GM18526 (cell line): ENCODE results near the gene C2CD4B.

Experiments used
- POLR2A ChIP-seq: IDR thresholded peaks from 3 replicates; pipeline ENCODE4 v1.6.1; 2011; ENCODE audit not compliant: insufficient read length; ENCODE audit errors: extremely low read depth

Gene C2CD4B, protein sequence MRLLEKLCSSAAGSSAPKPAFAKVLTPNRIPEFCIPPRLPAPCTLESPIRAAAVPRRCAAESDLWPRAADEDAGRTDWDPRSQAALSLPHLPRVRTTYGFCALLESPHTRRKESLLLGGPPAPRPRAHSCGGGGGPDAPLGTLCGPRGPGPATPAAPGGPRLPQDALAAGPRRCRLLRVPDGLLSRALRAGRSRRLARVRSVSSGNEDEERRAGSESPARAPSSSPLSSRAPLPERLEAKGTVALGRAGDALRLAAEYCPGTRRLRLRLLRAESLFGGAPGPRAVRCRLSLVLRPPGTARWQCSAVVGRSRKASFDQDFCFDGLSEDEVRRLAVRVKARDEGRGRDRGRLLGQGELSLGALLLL

DNA sequence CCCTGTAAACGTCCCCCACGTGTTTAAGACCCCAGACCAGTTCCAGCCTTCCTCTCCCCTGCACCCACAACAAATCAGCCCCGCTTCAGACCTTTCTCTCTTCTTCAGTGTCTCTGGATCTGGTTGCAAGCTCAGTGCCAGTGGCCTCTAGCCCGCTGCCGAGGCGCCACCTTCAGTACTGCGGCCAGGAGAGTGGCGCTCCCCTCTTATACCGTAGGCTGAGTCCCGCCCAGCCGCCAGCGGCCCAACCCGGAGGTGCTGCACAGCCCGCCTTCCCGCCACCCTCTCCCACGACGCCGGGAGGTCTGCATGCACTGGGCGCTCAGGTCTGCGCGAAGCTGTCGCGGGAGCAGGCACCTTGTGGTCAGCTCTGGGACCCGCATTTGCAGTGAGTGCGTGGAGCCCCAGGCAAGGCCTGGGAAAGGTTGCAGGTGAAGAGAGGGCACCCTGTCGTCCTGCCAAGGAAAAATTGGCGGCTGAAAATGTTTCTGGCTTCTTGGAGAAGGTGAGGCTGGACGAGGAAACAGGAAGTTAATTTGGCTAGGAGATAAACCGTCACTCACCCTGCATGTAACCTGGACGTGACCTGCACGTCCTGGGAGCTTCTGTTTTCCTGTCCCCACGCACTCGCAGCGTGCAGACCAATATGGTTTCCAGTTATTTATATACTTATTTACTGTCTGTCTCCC lies at the start of gene C2CD4B:
Gene C2CD4B (minus strand): TSS at position 182 of the 689 bp plus-strand sequence. CDS start 301 bp downstream, outside the sequence.
- TF ChIP-seq POLR2A: no peak

DNA sequence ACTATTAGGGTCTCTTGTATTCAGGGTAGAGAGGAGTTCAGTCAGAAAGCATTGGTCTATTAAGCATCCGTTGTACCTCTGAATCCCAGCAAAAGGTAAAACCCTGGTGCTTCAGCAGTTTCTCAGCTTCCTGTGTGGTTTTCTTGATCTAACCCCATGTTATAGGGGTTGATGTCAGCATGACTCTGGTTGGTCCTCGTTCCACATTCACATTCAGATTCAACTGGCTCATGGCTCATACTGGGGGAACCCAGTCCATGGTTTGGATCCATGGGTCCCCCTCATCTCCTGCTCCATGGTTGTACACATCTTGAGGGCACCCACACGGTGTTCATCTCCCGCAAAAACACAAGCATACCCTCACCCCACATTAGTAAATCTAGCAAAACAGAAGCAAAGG lies 47.7 kb upstream of the C2CD4B start:
- no peak for TF ChIP-seq POLR2A

DNA sequence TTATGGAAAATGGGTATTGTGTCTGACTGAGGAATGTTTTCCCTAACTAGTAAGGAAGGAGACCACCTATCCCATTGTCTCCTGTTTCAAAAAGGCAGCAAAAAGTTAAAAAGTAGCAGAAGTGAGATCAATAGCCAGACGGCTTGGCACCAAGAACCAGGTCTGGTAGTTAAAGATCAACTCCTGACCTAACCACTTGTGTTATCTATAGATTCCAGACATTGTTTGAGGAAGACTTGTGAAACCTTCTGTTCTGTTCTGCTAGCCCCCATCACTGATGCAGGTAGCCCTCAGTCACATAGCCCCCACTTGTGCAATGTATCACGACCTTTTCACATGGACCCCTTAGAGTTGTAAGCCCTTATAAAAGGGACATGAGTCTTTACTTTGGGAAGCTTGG lies 46.3 kb upstream of the C2CD4B start:
- no peak for TF ChIP-seq POLR2A

DNA sequence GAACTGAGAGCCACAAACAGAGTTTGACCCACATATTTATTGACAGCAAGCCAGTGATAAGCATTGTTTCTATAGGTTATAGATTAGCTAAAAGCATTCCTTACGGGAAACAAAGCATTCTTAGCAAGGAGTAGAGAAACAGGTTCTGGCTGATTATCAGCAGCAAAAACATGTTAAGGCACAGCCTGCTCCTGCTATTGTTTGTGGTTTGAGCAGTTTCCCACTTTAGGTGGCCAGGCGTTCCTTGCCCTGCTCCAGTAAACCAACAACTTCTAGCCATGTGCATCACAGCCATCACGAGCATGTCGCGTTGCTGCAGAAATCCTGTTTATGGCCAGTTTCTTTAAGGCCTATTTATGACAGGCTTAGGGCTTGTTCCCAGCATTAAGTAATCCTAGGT lies 44.7 kb upstream of the C2CD4B start:
- no peak for TF ChIP-seq POLR2A

DNA sequence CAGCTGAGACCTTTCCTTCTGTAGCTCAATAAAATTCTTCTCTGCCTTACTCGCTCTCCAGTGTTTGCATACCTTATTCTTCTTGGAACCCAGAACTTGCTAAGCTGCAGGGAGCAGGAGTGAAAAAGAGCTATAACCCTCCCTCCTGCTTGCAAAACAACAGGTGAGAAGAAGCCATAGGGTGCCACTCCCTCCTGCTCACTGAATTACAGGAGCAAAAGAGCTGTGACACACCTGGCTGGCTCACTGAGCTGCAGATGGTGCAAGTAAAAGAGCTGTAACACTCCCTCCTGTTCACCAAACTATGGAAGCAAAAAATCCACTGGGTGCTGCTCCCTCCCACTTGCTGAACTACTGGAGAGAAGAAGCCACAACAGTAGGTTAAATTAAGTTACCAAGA lies 44.2 kb upstream of the C2CD4B start:
- no peak for TF ChIP-seq POLR2A

DNA sequence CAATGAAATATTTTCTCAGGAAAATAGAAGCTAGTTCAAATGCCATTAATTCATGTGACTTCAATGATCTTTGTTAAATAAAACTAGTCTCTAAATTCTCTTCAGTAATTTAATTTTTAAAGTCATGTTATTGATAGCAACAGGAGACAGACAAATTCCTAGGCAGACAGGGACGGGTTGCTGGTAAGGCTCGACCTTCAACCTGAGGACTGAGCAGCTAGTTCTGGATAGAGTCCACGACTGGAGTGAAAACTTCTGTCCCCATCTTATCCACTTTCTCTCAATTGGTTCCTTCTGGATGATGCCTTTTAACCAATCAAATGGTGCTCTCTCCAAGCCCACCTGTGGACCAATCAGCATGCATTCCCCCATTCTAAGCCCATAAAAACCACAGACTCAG lies 43.8 kb upstream of the C2CD4B start:
- no peak for TF ChIP-seq POLR2A

DNA sequence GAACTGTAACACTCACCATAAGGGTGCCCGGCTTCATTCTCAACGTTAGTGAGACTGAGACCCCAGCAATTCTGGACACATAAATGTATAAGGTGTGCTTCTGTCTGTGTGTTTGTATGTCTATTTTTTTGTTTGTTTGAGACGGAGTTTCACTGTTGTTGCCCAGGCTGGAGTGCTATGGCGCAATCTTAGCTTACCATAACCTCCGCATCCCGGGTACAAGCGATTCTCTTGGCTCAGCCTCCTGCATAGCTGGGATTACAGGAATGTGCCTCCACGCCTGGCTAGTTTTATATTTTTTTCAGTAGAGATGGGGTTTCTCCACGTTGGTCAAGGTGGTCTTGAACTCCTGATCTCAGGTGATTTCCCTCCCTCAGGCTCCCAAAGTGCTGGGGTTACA lies 43.3 kb upstream of the C2CD4B start:
- TF ChIP-seq POLR2A: no peak

DNA sequence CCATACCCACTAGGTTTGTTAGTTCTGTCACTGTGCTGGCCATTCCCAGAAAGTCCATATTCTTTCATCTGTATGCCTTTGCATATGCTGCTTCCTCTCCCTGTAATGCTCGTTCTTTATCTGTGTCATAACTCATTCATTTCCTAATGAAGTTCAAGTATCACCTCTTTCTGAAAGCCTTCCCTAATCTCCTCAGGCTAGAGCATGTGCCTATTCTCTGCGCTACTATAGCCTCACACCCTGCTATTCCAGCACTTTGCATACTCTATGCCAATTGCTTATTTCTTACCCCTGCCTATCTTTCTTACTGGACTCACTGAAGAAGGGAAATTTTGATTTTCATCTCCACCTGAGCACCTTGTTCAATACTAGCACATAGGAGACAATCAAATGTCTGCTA lies 25.6 kb upstream of the C2CD4B start:
- TF ChIP-seq POLR2A: no peak

DNA sequence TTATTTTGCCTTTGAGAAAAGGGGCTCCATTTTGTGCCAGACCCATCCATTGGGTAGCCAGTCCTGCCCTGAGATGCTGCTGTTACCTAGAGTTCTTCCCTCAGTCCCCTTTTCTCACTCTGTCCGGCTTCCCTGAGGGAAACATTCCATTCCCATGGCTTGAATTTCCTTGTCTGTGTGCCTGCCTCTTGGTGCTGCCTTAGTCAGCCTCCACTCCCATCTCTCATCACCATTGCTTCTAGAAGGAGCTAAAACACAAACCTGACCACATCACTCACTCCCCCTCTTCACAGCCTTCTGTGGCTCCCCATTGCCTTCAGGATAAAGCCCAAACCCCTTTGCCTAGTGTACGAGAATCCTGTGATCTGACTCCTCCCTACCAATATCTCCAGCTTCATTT lies 25.2 kb upstream of the C2CD4B start:
- no peak for TF ChIP-seq POLR2A

DNA sequence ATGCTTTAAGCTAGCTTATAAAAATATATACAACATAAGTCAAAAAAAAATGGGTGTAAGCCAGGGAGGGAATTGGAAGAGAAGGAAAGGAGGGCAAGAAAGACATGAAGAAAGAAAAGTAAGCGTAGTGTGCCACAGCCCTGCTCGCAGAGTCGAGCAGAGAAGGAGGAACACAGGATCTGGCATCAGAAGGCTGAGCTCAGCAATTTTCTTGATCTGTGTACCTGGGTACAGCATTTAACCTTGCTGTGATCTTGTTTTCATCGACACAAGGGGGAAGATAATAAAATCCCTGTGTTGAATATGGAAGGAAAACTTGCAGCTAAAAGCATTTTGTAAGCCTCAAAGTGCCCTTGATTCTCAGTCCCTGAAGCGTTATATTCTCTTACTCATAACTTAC lies 23.7 kb upstream of the C2CD4B start:
- no peak for TF ChIP-seq POLR2A

DNA sequence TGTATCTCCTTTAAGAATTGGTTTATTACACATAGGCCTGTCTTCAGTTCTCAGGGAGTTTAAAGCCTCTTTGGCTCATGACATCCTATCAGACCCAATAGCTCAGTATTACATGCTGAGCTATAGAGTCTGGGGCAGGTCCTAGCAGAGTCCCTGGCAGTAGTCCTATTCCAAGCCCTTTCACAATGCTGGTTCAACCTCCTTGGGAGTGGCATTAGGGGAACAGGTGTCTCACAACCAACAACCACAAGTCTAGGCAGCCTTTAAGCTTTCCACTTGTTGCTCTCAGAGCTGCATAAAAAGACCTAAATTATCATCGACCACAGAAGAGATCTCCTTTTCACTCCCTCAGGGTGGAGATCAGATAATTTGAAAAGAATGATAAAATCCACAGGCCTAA lies 22.8 kb upstream of the C2CD4B start:
- TF ChIP-seq POLR2A: no peak

DNA sequence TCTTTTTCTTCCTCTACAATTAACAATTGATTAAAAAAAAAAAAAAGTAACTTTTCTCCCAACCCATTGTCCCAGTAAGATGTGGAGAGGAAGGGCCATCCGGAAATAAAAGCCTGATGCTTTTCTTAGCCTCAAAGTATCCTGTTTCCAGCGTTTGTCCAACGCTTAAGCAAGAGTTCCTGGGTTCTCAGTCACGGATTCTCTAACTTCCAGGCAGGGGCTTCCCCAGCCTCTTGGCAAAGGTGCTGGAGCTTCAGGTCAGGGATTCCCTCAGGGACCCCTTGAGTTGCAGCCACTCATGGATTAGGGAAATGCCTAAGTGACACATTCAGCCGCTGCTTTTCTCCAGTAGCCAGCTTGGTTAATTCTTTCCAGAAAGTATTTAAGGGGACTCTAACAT lies 22.3 kb upstream of the C2CD4B start:
- no peak for TF ChIP-seq POLR2A

DNA sequence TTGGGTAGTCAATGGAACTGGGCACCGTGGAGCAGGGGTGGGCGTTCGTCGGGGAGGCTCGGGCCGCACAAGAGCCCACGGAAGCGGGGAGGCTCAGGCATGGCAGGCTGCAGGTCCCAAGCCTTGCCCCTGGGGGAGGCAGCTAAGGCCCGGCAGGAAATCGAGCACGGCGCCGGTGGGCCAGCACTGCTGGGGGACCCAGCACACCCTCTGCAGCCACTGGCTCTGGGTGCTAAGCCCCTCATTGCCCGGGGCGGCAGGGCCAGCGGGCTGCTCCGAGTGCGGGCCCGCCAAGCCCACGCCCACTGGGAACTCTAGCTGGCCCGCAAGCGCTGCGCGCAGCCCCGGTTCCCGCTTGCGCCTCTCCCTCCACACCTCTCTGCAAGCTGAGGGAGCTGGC lies 21.5 kb upstream of the C2CD4B start:
- TF ChIP-seq POLR2A: no peak

DNA sequence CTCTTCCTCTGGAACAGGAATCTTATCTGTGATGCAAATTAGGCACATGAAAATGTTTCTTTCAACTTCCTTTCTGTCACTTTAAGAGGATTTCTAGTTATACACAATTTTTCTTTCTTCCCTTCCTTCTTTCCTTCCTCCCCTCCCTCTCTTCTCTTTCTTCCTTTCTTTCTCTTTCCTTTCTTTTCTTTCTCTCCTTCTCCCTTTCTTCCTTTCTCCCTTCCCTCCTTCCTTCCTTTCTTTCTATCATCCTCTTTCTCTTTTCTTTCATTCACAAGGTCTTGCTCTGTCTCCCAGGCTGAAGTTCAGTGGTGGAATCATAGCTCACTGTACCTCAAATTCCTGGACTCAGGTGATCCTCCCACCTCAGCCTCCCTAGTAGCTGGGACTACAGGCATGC lies 18.0 kb upstream of the C2CD4B start:
- no peak for TF ChIP-seq POLR2A

DNA sequence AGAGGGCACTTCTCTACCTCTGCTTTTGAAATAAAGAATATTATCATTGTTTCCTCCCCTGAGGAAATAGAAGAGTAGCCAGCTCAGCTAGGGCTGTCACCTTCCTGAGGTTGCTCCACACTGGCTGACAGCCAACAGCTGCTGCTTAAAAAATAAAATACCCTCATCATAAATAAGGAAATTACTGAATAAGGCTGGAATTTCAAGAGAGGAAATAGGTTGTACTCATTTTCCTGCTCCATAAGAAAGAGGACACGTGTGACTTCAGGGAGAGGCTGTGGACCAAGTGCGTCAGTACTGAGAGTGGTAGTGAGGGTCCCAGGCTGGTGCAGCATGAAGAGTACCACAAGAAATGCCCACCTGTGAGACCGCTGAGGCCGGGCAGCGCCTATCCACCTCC lies 8.1 kb upstream of the C2CD4B start:
- no peak for TF ChIP-seq POLR2A

DNA sequence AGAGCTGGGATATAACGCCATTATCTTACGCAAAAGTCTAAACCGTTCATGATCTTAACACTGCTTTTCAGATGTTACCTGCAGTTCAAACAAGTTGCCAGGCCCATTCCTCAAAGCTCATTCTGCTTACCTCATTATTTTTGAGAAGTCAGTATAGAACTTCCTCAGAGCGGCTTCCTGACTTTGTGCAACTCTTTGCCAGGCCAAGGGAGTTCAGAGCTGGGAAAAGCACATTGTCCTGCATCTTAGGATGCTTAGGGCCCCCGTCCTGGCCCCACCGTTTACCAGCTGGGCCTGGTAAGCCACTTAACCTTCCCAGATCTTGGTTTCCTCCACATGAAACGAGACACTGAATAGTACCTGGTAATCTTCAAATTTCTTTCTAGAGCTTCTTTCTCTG lies 6.8 kb upstream of the C2CD4B start:
- no peak for TF ChIP-seq POLR2A
